Adrenal gland (tissue), 12 donors: ENCODE results near the gene FNDC3B. TPM values are rescaled to one million over a fixed set of nuclear protein-coding genes. Genes with fewer than 3 reads are reported as not detected.

Source experiments
- DNase-seq, 7 donors: peaks; one replicate each; pipeline ENCODE4 v3.0.0-alpha.2; 2019 to 2020
- H3K27ac ChIP-seq, 5 donors: fragments of 200-600 bp; sonication (generic) in 4 of 5; 1 replicate in 3 of 5; 2 replicates in 2 of 5; pipeline versions ENCODE4 v1.5.1 to v1.8.0; 2016 to 2020; ENCODE audit warnings: mild to moderate bottlenecking in 1 of 5
- H3K27me3 ChIP-seq: fragments of 200-600 bp; 2 replicates; pipeline ENCODE4 v1.8.0; 2021
- H3K36me3 ChIP-seq, 2 donors: fragments of 200-600 bp; replicated peaks in 1 of 2; 1 replicate in 1 of 2; 2 replicates in 1 of 2; pipeline versions ENCODE4 v1.5.1 to v1.8.0; 2018 to 2022
- H3K4me1 ChIP-seq, 2 donors: fragments of 200-600 bp; replicated peaks in 1 of 2; 1 replicate in 1 of 2; 2 replicates in 1 of 2; pipeline versions ENCODE4 v1.5.1 to v1.8.0; 2018 to 2021
- H3K4me3 ChIP-seq, 4 donors: fragments of 200-600 bp; sonication (generic) in 3 of 4; one replicate each; pipeline ENCODE4 v1.5.1; 2016 to 2018
- H3K9me3 ChIP-seq, 3 donors: fragments of 200-600 bp; sonication (generic) in 1 of 3; replicated peaks in 1 of 3; 1 replicate in 2 of 3; 2 replicates in 1 of 3; pipeline versions ENCODE4 v1.5.1 to v1.8.0; 2016 to 2021
- POLR2A ChIP-seq, 2 donors: fragments of 450-650 bp; IDR thresholded peaks; one replicate each; pipeline ENCODE4 v1.6.1; 2017; ENCODE audit warnings: antibody characterized with exemption in 2 of 2, mild to moderate bottlenecking in 2 of 2, moderate library complexity in 1 of 2
- WGBS, 4 donors: extraction: QIAGEN DNeasy Blood & Tissue Kit in 2 of 4; methylation state at CpG; one replicate each; pipeline versions ENCODE4 v1.1.5 to v1.1.7; 2013 to 2017; 5-methylcytosine and 5-hydroxymethylcytosine counted together
- intact Hi-C, 2 donors: fragments of 100-400 bp; cut with DNase I; formaldehyde crosslinking; loops; one replicate each; pipeline versions ENCODE4 v1.14.1 to v1.15.0; 2022 to 2023
- polyA plus RNA-seq, 3 donors: library from polyadenylated mRNA; stranded (reverse); fragments of 200-250 nt in 2 of 3; fragments of 350-450 nt in 1 of 3; fragmentation: Illumina TruSeq in 1 of 3; extraction: RNeasy Lipid Tissue Mini Kit (QIAGEN cat#74804) in 1 of 3; gene quantifications; one replicate each; pipeline ENCODE4 v1.2.3, GENCODE V29; 2013 to 2014
- total RNA-seq, 9 donors: library from RNA; depleted of rRNA in 4 of 9; stranded (reverse); fragments of >200 nt in 4 of 9; fragments of 120-200 nt in 1 of 9; fragmentation: NEBNext Ultra II Directional in 1 of 9; extraction: Animal tissue kit (Norgen Biotek cat#: 25700) in 1 of 9; gene quantifications; one replicate each; pipeline versions ENCODE4 v1.1.0 to v1.2.4, GENCODE V29; 2013 to 2023
- TF ChIP-seq, protein P1 (sequence below), 6 experiments: fragments of 450-650 bp in 4 of 6; fragments of 200-600 bp in 2 of 6; sonication (generic) in 1 of 6; IDR thresholded peaks; 1 replicate in 5 of 6; 2 replicates in 1 of 6; pipeline versions ENCODE4 v1.5.1 to v1.8.0; 2016 to 2021; ENCODE audit warnings: antibody characterized with exemption in 6 of 6, mild to moderate bottlenecking in 2 of 6, moderate library complexity in 1 of 6
- donor health status: healthy with polysubstance abuse.
- donor health status: Bipolar disorder and iron deficiency.
- donor health status: DM: yes; HTN: yes; CAD: no.
- donor health status: DM: no; HTN: no; CAD: no.
- donor health status: DM: no; HTN: no; CAD: no.
- donor health status: DM: yes; HTN: yes; CAD: no.

Gene FNDC3B
- total and polyA plus RNA-seq, 12 donors, result 9.9 to 228 (median 105) TPM

DNA sequence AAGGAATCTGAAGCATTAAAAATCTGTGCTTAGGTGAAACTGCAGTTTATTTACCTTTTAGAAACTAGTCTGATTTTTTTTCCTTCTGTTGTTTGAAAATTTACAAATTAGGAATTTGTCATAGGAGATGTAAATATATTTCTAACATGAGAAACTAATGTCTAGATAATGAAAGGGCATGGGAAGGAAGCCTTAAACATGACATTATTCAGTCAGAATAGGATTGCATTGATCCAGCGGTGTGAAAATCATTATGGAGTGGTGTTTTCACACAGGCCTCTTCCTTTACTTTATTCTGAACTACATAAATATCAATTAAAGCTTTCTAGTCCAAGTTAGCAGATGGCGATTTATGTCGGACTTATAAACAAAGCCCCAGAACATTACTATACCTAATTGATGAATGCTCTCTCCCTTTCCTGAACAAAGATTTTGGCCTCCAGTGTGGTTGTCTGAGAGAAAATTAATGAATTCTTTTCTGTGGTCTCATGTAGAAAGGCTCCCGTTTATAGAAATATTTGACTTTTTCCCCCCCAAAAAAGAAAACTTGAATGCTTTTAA lies 37.9 kb downstream of the FNDC3B start:
- intact Hi-C loops, result no loop called here
- 80 to 90% (median 87%) methylated on average over 4 of the region's 4 CpGs for WGBS, 4 donors

DNA sequence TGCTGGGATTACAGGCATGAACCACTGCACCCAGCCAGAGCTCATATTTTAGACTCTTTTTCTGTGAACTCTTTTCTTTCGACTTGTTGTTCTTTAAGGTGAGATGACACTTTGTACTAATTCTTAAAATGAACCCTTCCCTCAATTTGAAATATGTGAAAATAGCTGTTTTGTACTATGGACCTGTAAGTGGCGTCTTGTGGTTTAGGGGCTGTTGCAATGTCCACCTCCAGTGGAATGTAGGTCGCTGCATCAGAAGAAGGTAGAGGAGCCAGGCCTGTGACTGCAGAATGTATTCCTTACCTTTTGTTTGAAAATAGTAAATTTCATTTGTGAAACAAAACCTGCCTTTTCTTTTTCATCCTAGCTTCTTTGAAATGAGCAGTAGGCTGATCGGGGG lies 38.9 kb downstream of the FNDC3B start:
- peaks cover 0 to 5% of the 10 kb centered on the region in 2 donors for H3K36me3 ChIP-seq
- peaks cover 22 to 61% of the 10 kb centered on the region in 2 donors for H3K4me1 ChIP-seq
- 71 to 87% (median 84%) methylated on average over 4 of the region's 4 CpGs for WGBS, 4 donors
- TF ChIP-seq, protein P1, sequence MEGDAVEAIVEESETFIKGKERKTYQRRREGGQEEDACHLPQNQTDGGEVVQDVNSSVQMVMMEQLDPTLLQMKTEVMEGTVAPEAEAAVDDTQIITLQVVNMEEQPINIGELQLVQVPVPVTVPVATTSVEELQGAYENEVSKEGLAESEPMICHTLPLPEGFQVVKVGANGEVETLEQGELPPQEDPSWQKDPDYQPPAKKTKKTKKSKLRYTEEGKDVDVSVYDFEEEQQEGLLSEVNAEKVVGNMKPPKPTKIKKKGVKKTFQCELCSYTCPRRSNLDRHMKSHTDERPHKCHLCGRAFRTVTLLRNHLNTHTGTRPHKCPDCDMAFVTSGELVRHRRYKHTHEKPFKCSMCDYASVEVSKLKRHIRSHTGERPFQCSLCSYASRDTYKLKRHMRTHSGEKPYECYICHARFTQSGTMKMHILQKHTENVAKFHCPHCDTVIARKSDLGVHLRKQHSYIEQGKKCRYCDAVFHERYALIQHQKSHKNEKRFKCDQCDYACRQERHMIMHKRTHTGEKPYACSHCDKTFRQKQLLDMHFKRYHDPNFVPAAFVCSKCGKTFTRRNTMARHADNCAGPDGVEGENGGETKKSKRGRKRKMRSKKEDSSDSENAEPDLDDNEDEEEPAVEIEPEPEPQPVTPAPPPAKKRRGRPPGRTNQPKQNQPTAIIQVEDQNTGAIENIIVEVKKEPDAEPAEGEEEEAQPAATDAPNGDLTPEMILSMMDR (IDR thresholded peaks at IDR 0.05), result no peak
- TF ChIP-seq POLR2A (IDR thresholded peaks at IDR 0.05), result no peak
- H3K27ac ChIP-seq, result no peak overlapping the region
- intact Hi-C loops, result no loop called here
- DNase-seq, result no peak
- no peak overlapping the region for H3K4me3 ChIP-seq
- no peaks in the 10 kb centered on the region for H3K27me3 ChIP-seq
- no peaks in the 10 kb centered on the region for H3K9me3 ChIP-seq

More for the DNA sequence above, 37.9 kb downstream of the FNDC3B start:
- Histone ChIP-seq H3K36me3 (no peaks in the 10 kb centered on the region), H3K27me3 (no peaks in the 10 kb centered on the region), H3K4me3 (no peak overlapping the region), H3K4me1 (peaks cover 29 to 61% of the 10 kb centered on the region in 2 donors), H3K9me3 (no peaks in the 10 kb centered on the region), H3K27ac (no peak overlapping the region)
- TF ChIP-seq, protein P1 (IDR thresholded peaks at IDR 0.05), result no peak
- TF ChIP-seq POLR2A (IDR thresholded peaks at IDR 0.05), result no peak
- DNase-seq, result no peak

DNA sequence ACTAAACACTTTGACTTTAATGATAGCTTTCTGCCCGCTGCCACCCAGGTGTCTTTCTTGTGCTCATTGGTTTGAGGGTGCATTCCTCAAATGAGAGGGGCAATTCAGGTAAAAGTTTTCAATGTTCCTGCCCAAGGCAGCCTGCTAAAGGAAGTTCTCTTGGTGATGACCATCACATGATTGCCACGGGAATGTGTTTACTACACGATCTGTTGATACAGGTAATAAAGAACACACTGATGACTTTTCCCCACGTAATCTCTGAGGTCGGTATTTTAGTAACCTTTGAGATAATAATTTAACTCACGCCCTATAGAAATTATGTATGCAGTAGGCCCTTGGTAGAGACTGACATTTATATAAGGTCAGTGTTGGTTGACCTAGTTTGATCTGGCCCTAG lies 39.3 kb downstream of the FNDC3B start:
- Histone ChIP-seq H3K4me1 (peaks cover 20 to 58% of the 10 kb centered on the region in 2 donors), H3K4me3 (no peak overlapping the region), H3K36me3 (peaks cover 0 to 5% of the 10 kb centered on the region in 2 donors), H3K9me3 (no peaks in the 10 kb centered on the region), H3K27ac (no peak overlapping the region), H3K27me3 (no peaks in the 10 kb centered on the region)
- no peak for TF ChIP-seq POLR2A (IDR thresholded peaks at IDR 0.05)
- TF ChIP-seq, protein P1 (IDR thresholded peaks at IDR 0.05), result no peak
- intact Hi-C loops, result no loop called here
- DNase-seq, result no peak
- 95 to 96% (median 96%) methylated on average over 6 of the region's 6 CpGs for WGBS, 4 donors

DNA sequence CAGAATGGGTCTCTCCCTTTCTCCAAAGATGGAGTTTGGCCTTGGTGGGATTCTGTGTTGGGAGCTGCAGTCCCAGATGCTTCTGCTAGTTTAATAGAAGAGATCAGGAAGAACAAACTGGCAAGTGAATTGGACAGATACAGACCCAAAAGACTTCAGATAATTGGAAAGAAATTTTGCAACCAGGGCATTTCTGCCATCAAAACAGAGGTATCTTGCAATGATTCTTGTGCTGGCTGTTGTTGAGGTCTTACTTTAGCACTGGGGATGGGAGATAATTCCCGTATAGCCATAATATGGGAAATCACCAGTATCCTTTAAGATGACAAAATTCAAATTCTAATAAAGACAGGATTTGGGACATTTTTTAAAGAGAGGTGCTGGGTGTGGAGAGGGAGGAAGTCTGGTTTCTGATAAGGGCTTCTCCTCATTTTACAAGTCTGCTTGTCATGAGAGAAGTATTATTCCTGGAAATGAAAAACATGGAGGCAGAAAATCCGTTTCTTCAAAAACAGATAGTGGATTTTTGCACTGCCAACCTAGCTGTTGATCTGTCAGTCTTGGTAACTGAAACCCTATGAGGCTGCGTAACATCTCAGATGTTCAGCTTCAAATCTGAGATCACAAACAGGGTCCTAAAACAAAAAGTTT lies 40.1 kb downstream of the FNDC3B start:
- intact Hi-C loops, result no loop called here
- Histone ChIP-seq H3K27me3 (no peaks in the 10 kb centered on the region), H3K27ac (no peak overlapping the region), H3K9me3 (no peaks in the 10 kb centered on the region), H3K4me3 (no peak overlapping the region), H3K36me3 (peaks cover 0 to 5% of the 10 kb centered on the region in 2 donors), H3K4me1 (peaks cover 12 to 52% of the 10 kb centered on the region in 2 donors)
- TF ChIP-seq, protein P1 (IDR thresholded peaks at IDR 0.05), result no peak
- TF ChIP-seq POLR2A (IDR thresholded peaks at IDR 0.05), result no peak
- WGBS, 4 donors, result 80 to 85% (median 82%) methylated on average over 3 of the region's 3 CpGs
- no peak for DNase-seq
